NCI-H2227 treated with DMSO at 0.1 percent for 48 hours (cell line): Measurements from ENCODE around the gene KCTD13.
"Not testable (repeated sequence)": the region's sequence is repeated elsewhere in the genome, so short reads cannot be mapped to it uniquely, and the experiment has no call there.

Experiments used
- DNase-seq: peaks from one replicate; lab custom pipeline; 2025; lab: John Stamatoyannopoulos, UW

KCTD13 gene

GRCh38 chr16:29943846-29944799, 18.1 kb upstream of the KCTD13 start:
- peak; percentile 75 for DNase-seq

GRCh38 chr16:29940656-29941055, 14.6 kb upstream of the KCTD13 start:
- DNase-seq: no peak

GRCh38 chr16:29931750-29932149, 5.7 kb upstream of the KCTD13 start:
- not testable (repeated sequence) for DNase-seq

GRCh38 chr16:29927070-29927905, 1.3 kb upstream of the KCTD13 start:
- DNase-seq: no peak

GRCh38 chr16:29926711-29927052, 656 bp upstream of the KCTD13 start:
- peak; percentile 53 for DNase-seq

- no peak for DNase-seq
Observed at GRCh38 chr16:29925105-29925756, 795 bp downstream of the KCTD13 start.

GRCh38 chr16:29922986-29923501, 3.0 kb downstream of the KCTD13 start:
- no peak for DNase-seq

- DNase-seq: no peak
Observed at GRCh38 chr16:29922326-29922725, 3.7 kb downstream of the KCTD13 start.

GRCh38 chr16:29921034-29921385, 5.0 kb downstream of the KCTD13 start:
- DNase-seq: no peak

- DNase-seq: no peak
Observed at GRCh38 chr16:29920288-29921033, 5.6 kb downstream of the KCTD13 start.

- DNase-seq: no peak
Observed at GRCh38 chr16:29916979-29917378, 9.0 kb downstream of the KCTD13 start.

GRCh38 chr16:29915590-29916247, 10.3 kb downstream of the KCTD13 start:
- no peak for DNase-seq

GRCh38 chr16:29913514-29913913, 12.5 kb downstream of the KCTD13 start:
- no peak for DNase-seq

- DNase-seq: no peak
Observed at GRCh38 chr16:29912087-29912486, 13.9 kb downstream of the KCTD13 start.

- no peak for DNase-seq
Observed at GRCh38 chr16:29911676-29912010, 14.4 kb downstream of the KCTD13 start.

- DNase-seq: no peak
Observed at GRCh38 chr16:29910819-29911675, 15.0 kb downstream of the KCTD13 start.

- DNase-seq: not testable (repeated sequence)
Observed at GRCh38 chr16:29909851-29910250, 16.2 kb downstream of the KCTD13 start.

GRCh38 chr16:29909391-29909790, 16.6 kb downstream of the KCTD13 start:
- no peak for DNase-seq

GRCh38 chr16:29908719-29909220, 17.3 kb downstream of the KCTD13 start:
- no peak for DNase-seq

GRCh38 chr16:29907973-29908372, 18.1 kb downstream of the KCTD13 start:
- DNase-seq: no peak
